PC-3 (cell line): Measurements from ENCODE around the gene HAUS7. TPM values are rescaled to one million over a fixed set of nuclear protein-coding genes. Genes with fewer than 3 reads are reported as not detected.

Experiments used
- ATAC-seq: fragments of 200-7000 bp; cut with Tn5 transposase; 2 replicates; pipeline ENCODE4 v1.9.1; 2020; ENCODE audit warnings: mild to moderate bottlenecking, moderate library complexity
- BruUV-seq: library from RNA; stranded (reverse); fragments of 400-500 nt; replicated peaks from 2 replicates; lab custom pipeline; 2021; lab: Mats Ljungman, UMichigan
- CTCF ChIA-PET: fragments of 300-600 bp; sonication (Branson Sonifier 250); formaldehyde crosslinking; loops from one replicate; lab custom pipeline; 2022; ENCODE audit warnings: antibody characterized with exemption; lab: Charles Lee
- POLR2A ChIA-PET: fragments of 300-600 bp; sonication (Branson Sonifier 250); formaldehyde crosslinking; loops from one replicate; lab custom pipeline; 2022; ENCODE audit warnings: antibody characterized with exemption; ENCODE audit not compliant: unreplicated experiment; lab: Charles Lee
- DNase-seq: peaks from one replicate; pipeline ENCODE4 v3.0.0-alpha.2; 2015
- H2AFZ ChIP-seq: fragments of 300-600 bp; sonication (generic); 2 replicates; pipeline ENCODE4 v1.6.0; 2016; ENCODE audit warnings: antibody characterized with exemption, low read length
- H3F3A ChIP-seq: fragments of 300-600 bp; sonication (generic); one replicate; pipeline ENCODE4 v1.6.0; 2017; ENCODE audit warnings: antibody characterized with exemption, low read length, control low read depth, mild to moderate bottlenecking; ENCODE audit not compliant: unreplicated experiment
- H3K27ac ChIP-seq: fragments of 300-600 bp; sonication (generic); 2 replicates; pipeline ENCODE4 v1.5.1; 2016; ENCODE audit warnings: mild to moderate bottlenecking, low read length
- H3K27me3 ChIP-seq: fragments of 300-600 bp; sonication (generic); 2 replicates; pipeline ENCODE4 v1.6.1; 2016; ENCODE audit warnings: low read length, mixed read lengths
- H3K36me3 ChIP-seq: fragments of 300-600 bp; sonication (generic); 2 replicates; pipeline ENCODE4 v1.6.1; 2016; ENCODE audit warnings: low read depth, mixed run types, low read length, mixed read lengths
- H3K4me1 ChIP-seq: fragments of 300-600 bp; sonication (generic); 2 replicates; pipeline ENCODE4 v1.5.1; 2016; ENCODE audit warnings: low read length; ENCODE audit not compliant: insufficient read depth
- H3K4me2 ChIP-seq: fragments of 300-600 bp; sonication (generic); 2 replicates; pipeline ENCODE4 v1.6.0; 2016; ENCODE audit warnings: low read length
- H3K4me3 ChIP-seq: fragments of 300-600 bp; sonication (generic); 2 replicates; pipeline ENCODE4 v1.5.1; 2016; ENCODE audit warnings: mild to moderate bottlenecking, low read length, mixed read lengths
- H3K79me2 ChIP-seq: fragments of 300-600 bp; sonication (generic); 2 replicates; pipeline ENCODE4 v1.6.1; 2017; ENCODE audit warnings: low read length, mixed read lengths
- H3K9ac ChIP-seq: fragments of 300-600 bp; sonication (generic); 2 replicates; pipeline ENCODE4 v1.6.0; 2016; ENCODE audit warnings: mild to moderate bottlenecking, low read length
- H3K9me2 ChIP-seq: fragments of 300-600 bp; sonication (generic); replicated peaks from 2 replicates; pipeline ENCODE4 v1.6.1; 2016; ENCODE audit warnings: mixed run types, low read length, mixed read lengths
- H3K9me3 ChIP-seq: fragments of 300-600 bp; sonication (generic); 2 replicates; pipeline ENCODE4 v1.6.1; 2016; ENCODE audit warnings: low read length, mixed read lengths
- H4K20me1 ChIP-seq: fragments of 300-600 bp; sonication (generic); 2 replicates; pipeline ENCODE4 v1.6.1; 2016; ENCODE audit warnings: low read length, mixed read lengths
- CTCF ChIP-seq: fragments of 300-600 bp; sonication (generic); conservative IDR thresholded peaks from 2 replicates; pipeline ENCODE4 v1.5.1; 2017; ENCODE audit warnings: antibody characterized with exemption, low read depth, mild to moderate bottlenecking, low read length
- EZH2 ChIP-seq: fragments of 300-600 bp; sonication (generic); IDR thresholded peaks from one replicate; pipeline ENCODE4 v1.6.1; 2017; ENCODE audit warnings: antibody characterized with exemption, mild to moderate bottlenecking, low read length; ENCODE audit not compliant: unreplicated experiment
- EZH2phosphoT487 ChIP-seq: fragments of 300-600 bp; sonication (generic); IDR thresholded peaks from 2 replicates; pipeline ENCODE4 v1.6.1; 2018; ENCODE audit warnings: mild to moderate bottlenecking, antibody characterized with exemption, low read length, borderline replicate concordance
- intact Hi-C: fragments of 100-400 bp; cut with micrococcal nuclease; formaldehyde crosslinking; loops from 2 replicates; pipeline ENCODE4 v1.9.0; 2023
- total RNA-seq: library from RNA; depleted of rRNA; stranded (reverse); fragments of >200 nt; gene quantifications from 2 replicates; pipeline ENCODE4 v1.2.3, GENCODE V29; 2014

The HAUS7 gene
- total RNA-seq, 1 experiment from 2014 or later: 46.0 TPM

- Histone ChIP-seq H3K9ac (no peak overlapping the region), H3K9me2 (no peaks in the 10 kb centered on the region), H3K4me1 (no peaks in the 10 kb centered on the region; the same call in 1 of the 2 replicates), H3K36me3 (no peaks in the 10 kb centered on the region), H3F3A (no peaks in the 10 kb centered on the region), H3K4me2 (no peak overlapping the region), H3K27me3 (no peaks in the 10 kb centered on the region), H3K27ac (no peak overlapping the region), H3K79me2 (no peaks in the 10 kb centered on the region), H3K4me3 (no peak overlapping the region), H3K9me3 (no peaks in the 10 kb centered on the region), H4K20me1 (no peaks in the 10 kb centered on the region), H2AFZ (no peak overlapping the region)
- POLR2A ChIA-PET: no interaction called here
- intact Hi-C loops: no loop called here
- ATAC-seq (no peak), DNase-seq (no peak)
- BruUV-seq: no TSS peak
- CTCF ChIA-PET: no interaction called here
- no peak for TF ChIP-seq EZH2
- no peak for TF ChIP-seq EZH2phosphoT487
- no peak for TF ChIP-seq CTCF
Measured at GRCh38 chrX:153475751-153476281, 5.4 kb upstream of the HAUS7 start.

GRCh38 chrX:153475271-153475670 is 4.9 kb upstream of the HAUS7 start:
- Histone ChIP-seq H3K36me3 (no peaks in the 10 kb centered on the region), H3K79me2 (no peaks in the 10 kb centered on the region), H2AFZ (no peak overlapping the region), H3K9ac (no peak overlapping the region), H3K4me2 (no peak overlapping the region), H3K27me3 (no peaks in the 10 kb centered on the region), H4K20me1 (no peaks in the 10 kb centered on the region), H3K9me3 (no peaks in the 10 kb centered on the region), H3K4me3 (no peak overlapping the region), H3K4me1 (no peaks in the 10 kb centered on the region; the same call in 1 of the 2 replicates), H3K27ac (no peak overlapping the region), H3F3A (no peaks in the 10 kb centered on the region), H3K9me2 (no peaks in the 10 kb centered on the region)
- DNase-seq (no peak), ATAC-seq (no peak)
- TF ChIP-seq CTCF (no peak), EZH2phosphoT487 (no peak), EZH2 (no peak)
- intact Hi-C loops: no loop called here
- no TSS peak for BruUV-seq
- ChIA-PET POLR2A (no interaction called here), CTCF (no interaction called here)

- Histone ChIP-seq H3K36me3 (no peaks in the 10 kb centered on the region), H3K79me2 (peaks cover 5% of the 10 kb centered on the region), H3K9me3 (no peaks in the 10 kb centered on the region), H3K27ac (no peak overlapping the region), H3K9ac (no peak overlapping the region), H3K4me2 (peak overlapping the region; percentile 53; the same call in 1 of the 2 replicates), H4K20me1 (no peaks in the 10 kb centered on the region), H3K27me3 (no peaks in the 10 kb centered on the region), H3F3A (no peaks in the 10 kb centered on the region), H3K4me1 (no peaks in the 10 kb centered on the region; the same call in 1 of the 2 replicates), H2AFZ (no peak overlapping the region), H3K9me2 (no peaks in the 10 kb centered on the region), H3K4me3 (no peak overlapping the region)
- ChIA-PET CTCF (no interaction called here), POLR2A (no interaction called here)
- BruUV-seq: no TSS peak
- TF ChIP-seq EZH2phosphoT487: no peak
- no peak for TF ChIP-seq CTCF
- TF ChIP-seq EZH2: no peak
- ATAC-seq (no peak), DNase-seq (peak; percentile 36)
- intact Hi-C loops: no loop called here
Measured at GRCh38 chrX:153474718-153475117, 4.3 kb upstream of the HAUS7 start.
